GM23338 (cell line): ENCODE measurements around the gene BNC2. TPM values are rescaled to one million over a fixed set of nuclear protein-coding genes. Genes with fewer than 3 reads are reported as not detected.

Source experiments
- ATAC-seq: fragments of 200-7000 bp; cut with Tn5 transposase; 3 replicates; pipeline ENCODE4 v1.9.1; 2020
- DNase-seq: peaks from one replicate; pipeline ENCODE4 v3.0.0-alpha.2; 2015; ENCODE audit warnings: low spot score
- H2AFZ ChIP-seq: fragments of 200-600 bp; sonication (generic); 2 replicates; pipeline ENCODE4 v1.8.0; 2016; ENCODE audit warnings: antibody characterized with exemption, mild to moderate bottlenecking, moderate library complexity
- H3F3A ChIP-seq: fragments of 200-600 bp; sonication (generic); replicated peaks from 2 replicates; pipeline ENCODE4 v1.8.0; 2017; ENCODE audit warnings: antibody characterized with exemption, mixed run types, low read depth
- H3K27ac ChIP-seq: fragments of 200-600 bp; sonication (generic); 2 replicates; pipeline ENCODE4 v1.6.1; 2016; ENCODE audit warnings: low read depth
- H3K27me3 ChIP-seq: fragments of 200-600 bp; sonication (generic); 2 replicates; pipeline ENCODE4 v1.8.0; 2016; ENCODE audit warnings: mild to moderate bottlenecking, mixed run types, moderate library complexity; ENCODE audit not compliant: insufficient read depth
- H3K36me3 ChIP-seq: fragments of 200-600 bp; sonication (generic); 2 replicates; pipeline ENCODE4 v1.8.0; 2016; ENCODE audit warnings: mild to moderate bottlenecking; ENCODE audit not compliant: insufficient read depth
- H3K4me1 ChIP-seq: fragments of 200-600 bp; sonication (generic); 2 replicates; pipeline ENCODE4 v1.8.0; 2016; ENCODE audit warnings: mild to moderate bottlenecking, moderate library complexity; ENCODE audit not compliant: insufficient read depth
- H3K4me2 ChIP-seq: fragments of 200-600 bp; sonication (generic); 2 replicates; pipeline ENCODE4 v1.7.1; 2017; ENCODE audit warnings: mixed run types
- H3K4me3 ChIP-seq: fragments of 200-600 bp; sonication (generic); 2 replicates; pipeline ENCODE4 v1.6.1; 2016; ENCODE audit warnings: mixed run types
- H3K79me2 ChIP-seq: fragments of 200-600 bp; sonication (generic); replicated peaks from 2 replicates; pipeline ENCODE4 v1.8.0; 2017; ENCODE audit warnings: mild to moderate bottlenecking; ENCODE audit not compliant: insufficient read depth
- H3K9me2 ChIP-seq: fragments of 200-600 bp; sonication (generic); 2 replicates; pipeline ENCODE4 v1.8.0; 2017; ENCODE audit not compliant: insufficient read depth
- H4K20me1 ChIP-seq: fragments of 200-600 bp; sonication (generic); replicated peaks from 2 replicates; pipeline ENCODE4 v1.8.0; 2017; ENCODE audit warnings: mild to moderate bottlenecking; ENCODE audit not compliant: insufficient read depth
- H3K27ac Mint-ChIP-seq: 2 replicates; pipeline ENCODE4 v1.8.0; 2020; ENCODE audit warnings: inconsistent platforms, mild to moderate bottlenecking, moderate library complexity, mixed read lengths
- H3K27me3 Mint-ChIP-seq: 3 replicates; pipeline ENCODE4 v1.8.0; 2022; ENCODE audit warnings: low read depth, mild to moderate bottlenecking, moderate library complexity, mixed read lengths, inconsistent platforms; ENCODE audit not compliant: insufficient read depth, poor library complexity
- H3K36me3 Mint-ChIP-seq: 3 replicates; pipeline ENCODE4 v1.8.0; 2021; ENCODE audit warnings: low read depth, mild to moderate bottlenecking, inconsistent platforms, moderate library complexity, mixed read lengths
- H3K4me1 Mint-ChIP-seq: 3 replicates; pipeline ENCODE4 v1.8.0; 2020; ENCODE audit warnings: mild to moderate bottlenecking, inconsistent platforms, mixed read lengths
- H3K4me3 Mint-ChIP-seq: 3 replicates; pipeline ENCODE4 v1.8.0; 2021; ENCODE audit warnings: moderate library complexity, mild to moderate bottlenecking, inconsistent platforms, mixed read lengths
- H3K9me3 Mint-ChIP-seq: 3 replicates; pipeline ENCODE4 v1.8.0; 2020; ENCODE audit warnings: moderate library complexity, mild to moderate bottlenecking, inconsistent platforms, mixed read lengths
- CREB1 ChIP-seq: fragments of 250-450 bp; sonication (Bioruptor Pico); IDR thresholded peaks from 2 replicates; pipeline ENCODE4 v1.5.0; 2020; ENCODE audit warnings: low read depth, mild to moderate bottlenecking, moderate library complexity
- CTCF ChIP-seq, 2 experiments: fragments of 200-600 bp in 1 of 2; sonication (generic) in 1 of 2; conservative IDR thresholded peaks; 2 replicates each; pipeline versions ENCODE4 v1.5.1 to v1.6.1; 2016 to 2017; ENCODE audit warnings: antibody characterized with exemption in 2 of 2, low read depth in 2 of 2, mild to moderate bottlenecking in 2 of 2, moderate library complexity in 1 of 2
- ETS1 ChIP-seq: IDR thresholded peaks from 2 replicates; pipeline ENCODE4 v1.6.1; 2016; ENCODE audit warnings: antibody characterized with exemption
- EZH2 ChIP-seq: fragments of 200-600 bp; sonication (generic); IDR thresholded peaks from one replicate; pipeline ENCODE4 v1.8.0; 2017; ENCODE audit warnings: antibody characterized with exemption, mild to moderate bottlenecking, low read depth; ENCODE audit not compliant: unreplicated experiment
- EZH2phosphoT487 ChIP-seq: fragments of 200-600 bp; sonication (generic); IDR thresholded peaks from one replicate; pipeline ENCODE4 v1.8.1; 2018; ENCODE audit warnings: antibody characterized with exemption; ENCODE audit not compliant: unreplicated experiment
- JUNB ChIP-seq: IDR thresholded peaks from one replicate; pipeline ENCODE4 v1.6.1; 2016; ENCODE audit warnings: antibody characterized with exemption; ENCODE audit not compliant: unreplicated experiment
- NANOG ChIP-seq: IDR thresholded peaks from 2 replicates; pipeline ENCODE4 v1.6.1; 2016; ENCODE audit warnings: antibody characterized with exemption, borderline replicate concordance
- POLR2AphosphoS5 ChIP-seq: IDR thresholded peaks from 2 replicates; pipeline ENCODE4 v1.6.1; 2016; ENCODE audit warnings: antibody characterized with exemption, low read depth
- REST ChIP-seq: IDR thresholded peaks from one replicate; pipeline ENCODE4 v1.6.1; 2018; ENCODE audit warnings: antibody characterized with exemption; ENCODE audit not compliant: unreplicated experiment
- STAT1 ChIP-seq: IDR thresholded peaks from one replicate; pipeline ENCODE4 v1.6.1; 2016; ENCODE audit warnings: antibody characterized with exemption; ENCODE audit not compliant: unreplicated experiment
- ZNF331 ChIP-seq: fragments of 250-450 bp; sonication (Bioruptor Pico); IDR thresholded peaks from 2 replicates; pipeline ENCODE4 v1.5.0; 2020; ENCODE audit warnings: low read depth, mild to moderate bottlenecking, moderate library complexity
- ZNF462 ChIP-seq: fragments of 250-450 bp; sonication (Bioruptor Pico); IDR thresholded peaks from 2 replicates; pipeline ENCODE4 v1.5.0; 2020; ENCODE audit warnings: mild to moderate bottlenecking, moderate library complexity
- polyA plus RNA-seq: library from polyadenylated mRNA; unstranded; fragments of >200 nt; fragmentation: Nextera tagmentation; extraction: Ambion mirVana; gene quantifications from 2 replicates; pipeline ENCODE4 v1.2.1, GENCODE V29; 2016
- total RNA-seq: library from RNA; depleted of rRNA; stranded (reverse); fragments of >200 nt; shearing (Covaris generic); gene quantifications from 2 replicates; pipeline ENCODE4 v1.2.3, GENCODE V29; 2014

BNC2 gene
- total and polyA plus RNA-seq, 2 experiments from 2014 or later, result 12.7 to 13.2 TPM

GRCh38 chr9:16361118-16361517, 509.4 kb downstream of the BNC2 start (continued):
- no peak for TF ChIP-seq ZNF462 (CRISPR knock-in tag)

- H3K4me1 Mint-ChIP-seq, result peaks cover 8% of the 10 kb centered on the region
- H3K27me3 Mint-ChIP-seq, result peaks cover 4% of the 10 kb centered on the region
- H3K36me3 Mint-ChIP-seq, result peaks cover 3% of the 10 kb centered on the region; the same call in 2 of the 3 replicates
- H3K4me1 ChIP-seq, result peaks cover 7% of the 10 kb centered on the region; the same call in 1 of the 2 replicates
- H3K4me2 ChIP-seq, result no peak overlapping the region
- H3F3A ChIP-seq, result no peaks in the 10 kb centered on the region
- H3K27ac Mint-ChIP-seq, result no peak overlapping the region
- H3K27me3 ChIP-seq, result no peaks in the 10 kb centered on the region
- no peak overlapping the region for H3K4me3 ChIP-seq
- H3K9me2 ChIP-seq, result peaks cover 23% of the 10 kb centered on the region; the same call in 1 of the 2 replicates
- H3K27ac ChIP-seq, result no peak overlapping the region
- H3K36me3 ChIP-seq, result no peaks in the 10 kb centered on the region
- no peaks in the 10 kb centered on the region for H3K79me2 ChIP-seq
- H4K20me1 ChIP-seq, result no peaks in the 10 kb centered on the region
- no peak overlapping the region for H3K4me3 Mint-ChIP-seq
- DNase-seq (no peak), ATAC-seq (no peak)
- no peak overlapping the region for H2AFZ ChIP-seq
- peaks cover 7% of the 10 kb centered on the region; the same call in 2 of the 3 replicates for H3K9me3 Mint-ChIP-seq
- no peak for TF ChIP-seq ZNF331 (CRISPR knock-in tag)
- no peak for TF ChIP-seq STAT1
- TF ChIP-seq EZH2phosphoT487, result no peak
- no peak for TF ChIP-seq REST
- no peak for TF ChIP-seq CREB1 (CRISPR knock-in tag)
- TF ChIP-seq POLR2AphosphoS5, result no peak
- TF ChIP-seq EZH2, result no peak
- TF ChIP-seq NANOG, result no peak
- TF ChIP-seq JUNB, result no peak
- no peak for TF ChIP-seq CTCF (conservative IDR thresholded peaks at IDR 0.05; ENCODE audit: low read depth in 2 of 2)
- no peak for TF ChIP-seq ETS1
Measured at GRCh38 chr9:16360247-16360646, 510.2 kb downstream of the BNC2 start.
